EL (cell line): Measurements from ENCODE around the gene PRG2.
"Not testable (repeated sequence)": the region's sequence is repeated elsewhere in the genome, so short reads cannot be mapped to it uniquely, and the experiment has no call there.

ENCODE experiments used
- DNase-seq: peaks from one replicate; pipeline ENCODE4 v3.0.0-alpha.2; 2016

The PRG2 gene

DNA sequence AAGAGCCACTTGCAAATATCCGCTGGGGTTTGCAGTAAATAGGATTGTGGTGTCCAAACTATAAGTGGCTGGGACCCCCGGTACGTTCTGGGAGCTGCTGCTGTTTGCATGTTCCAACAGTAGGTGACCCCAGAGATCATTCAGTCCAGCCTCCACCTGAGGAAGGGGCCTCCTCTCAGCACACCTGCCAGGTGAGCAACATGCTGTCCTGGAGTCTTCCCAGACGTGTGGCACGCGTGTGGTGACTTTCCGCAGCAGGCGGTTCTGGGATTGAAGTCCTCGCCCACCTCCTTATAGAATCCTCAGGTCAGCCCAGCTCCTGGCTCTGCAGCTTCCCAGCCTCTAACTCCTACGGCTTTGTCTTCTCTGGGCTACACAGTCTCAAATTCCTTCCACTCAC lies 45.6 kb downstream of the PRG2 start:
- no peak for DNase-seq

DNA sequence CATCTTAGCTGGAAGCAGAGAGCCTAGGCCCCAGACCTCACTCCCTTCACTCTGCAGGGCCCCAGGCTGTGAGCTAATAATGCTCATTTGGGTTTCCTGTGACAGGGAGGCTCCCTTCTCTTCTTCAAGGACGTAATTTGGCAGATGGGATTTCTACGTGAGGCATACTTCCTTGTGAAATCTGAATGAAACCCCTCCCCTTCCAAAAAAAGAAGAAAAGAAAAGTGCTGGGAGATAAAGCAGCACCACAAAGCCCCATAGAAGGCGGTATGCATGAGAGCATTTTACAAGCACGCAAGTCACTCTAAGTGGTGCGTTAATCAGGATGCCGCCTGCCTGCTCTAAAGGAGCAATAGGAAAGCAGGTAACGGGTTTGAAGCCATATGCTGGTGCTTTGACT lies 46.6 kb downstream of the PRG2 start:
- no peak for DNase-seq

DNA sequence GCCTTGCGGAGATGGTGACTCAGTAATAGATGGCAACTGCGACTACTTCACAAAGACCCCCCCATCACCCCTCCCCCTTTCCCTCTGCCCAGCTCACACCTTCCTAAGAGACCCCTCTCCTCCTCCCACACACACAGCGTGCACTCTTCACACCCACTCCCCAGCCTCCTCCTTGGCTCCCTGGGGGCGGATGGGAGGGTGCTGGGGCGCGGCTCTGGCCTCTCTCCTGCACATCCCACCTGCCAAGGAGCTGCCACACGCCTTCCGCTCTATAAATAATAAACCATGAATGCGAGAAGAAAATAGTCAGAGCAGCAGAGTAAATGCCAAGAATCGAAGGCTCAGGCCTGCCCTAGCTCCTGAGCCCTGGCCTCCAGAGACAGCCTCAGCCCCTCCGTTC lies 47.7 kb downstream of the PRG2 start:
- no peak for DNase-seq

DNA sequence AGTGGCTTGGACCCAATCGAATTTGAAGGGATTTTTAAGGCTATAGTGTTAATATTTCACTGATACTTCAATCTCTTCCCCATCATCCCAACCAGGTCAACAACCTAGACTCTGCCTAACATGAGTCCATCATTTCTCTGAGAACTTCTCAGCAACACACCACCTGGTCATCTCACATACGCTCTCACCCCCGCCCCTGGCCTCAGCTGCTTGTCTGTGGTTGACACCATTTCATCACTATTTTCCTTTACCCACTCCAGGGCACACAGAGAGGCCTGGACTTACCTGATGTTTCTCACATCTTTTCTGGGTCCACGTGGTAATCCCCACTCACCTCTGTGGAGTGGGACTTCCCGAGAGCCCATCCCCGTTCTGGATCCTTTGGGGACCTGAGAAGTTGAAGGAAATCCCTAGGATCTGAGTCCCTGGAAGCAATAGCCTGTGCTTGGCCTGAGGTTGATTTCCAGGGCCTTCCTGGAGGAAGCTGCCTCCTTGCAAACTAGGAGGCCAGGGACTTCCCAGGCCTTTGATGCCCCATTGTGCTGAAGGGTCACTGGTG lies 49.1 kb downstream of the PRG2 start:
- DNase-seq, result no peak

DNA sequence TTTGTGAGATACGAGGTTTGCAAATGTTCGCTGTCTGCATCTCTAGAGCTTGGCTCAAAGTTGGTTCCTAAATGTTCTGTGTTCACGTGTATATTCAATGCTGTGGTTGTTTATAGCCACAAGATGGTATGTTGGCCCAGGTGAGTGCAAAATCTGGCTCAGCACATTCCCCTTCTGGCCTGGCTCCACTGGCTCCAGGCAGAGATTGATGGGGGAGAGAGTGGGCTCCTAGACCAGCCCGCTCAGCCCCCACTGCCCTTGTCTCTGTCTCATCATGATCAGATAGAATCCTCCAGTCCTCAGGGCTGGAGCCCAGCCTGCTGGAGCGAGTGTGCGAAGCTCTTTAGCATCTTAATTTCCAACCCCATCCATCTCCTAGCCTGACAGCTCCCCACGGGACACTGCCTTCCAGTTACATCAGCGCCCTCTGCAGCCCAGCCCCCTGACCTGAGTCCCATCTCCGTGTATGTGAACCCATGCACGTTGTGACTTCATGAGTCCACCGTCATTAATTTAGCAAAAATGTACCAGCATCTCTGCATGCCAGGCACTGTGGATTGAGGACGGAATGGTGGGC lies 50.3 kb downstream of the PRG2 start:
- DNase-seq, result peak; percentile 40

DNA sequence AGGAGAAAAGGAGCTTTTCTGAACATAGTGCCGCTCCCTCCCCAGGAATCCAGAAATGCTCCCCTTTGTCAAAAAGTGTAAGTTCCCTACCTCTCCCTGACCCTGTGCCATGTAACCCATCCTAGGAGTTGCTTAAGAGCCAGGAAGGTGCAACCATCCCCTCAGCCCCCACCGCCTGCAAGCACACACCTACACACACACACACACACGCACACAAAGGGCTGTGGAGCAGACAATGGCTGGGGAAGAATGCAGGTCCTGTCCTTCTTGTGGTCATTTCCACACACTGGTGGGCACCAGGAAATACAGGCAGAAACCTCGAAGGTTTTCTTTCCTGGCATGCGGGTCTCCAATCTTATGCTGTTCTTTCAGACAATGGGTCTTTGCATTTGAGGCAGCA lies 51.1 kb downstream of the PRG2 start:
- DNase-seq, result no peak

DNA sequence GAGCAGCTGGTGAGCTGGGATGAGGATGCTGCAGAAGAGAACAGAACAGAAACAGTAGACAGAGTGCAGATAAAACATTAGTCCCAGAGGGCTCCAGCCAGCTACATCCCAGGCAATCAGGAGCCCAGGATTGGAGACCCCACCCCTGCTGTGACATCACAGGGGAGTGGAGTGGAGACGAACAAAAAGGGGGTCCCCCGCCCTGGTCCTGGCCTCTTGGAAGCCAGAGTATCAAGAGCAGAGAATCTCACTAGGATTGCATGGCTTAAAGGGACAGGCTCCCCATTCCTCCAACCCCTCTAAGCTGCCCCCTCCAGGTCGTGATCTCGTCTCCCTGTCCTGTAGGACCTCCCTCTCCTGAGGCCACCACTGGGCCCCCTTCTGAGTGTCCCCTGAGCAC lies 52.3 kb downstream of the PRG2 start, which contains the start of gene P2RX3:
P2RX3 (plus strand) TSS at position 211 of the 400 bp plus-strand sequence. CDS start 199 bp downstream, outside the sequence.
- no peak for DNase-seq

DNA sequence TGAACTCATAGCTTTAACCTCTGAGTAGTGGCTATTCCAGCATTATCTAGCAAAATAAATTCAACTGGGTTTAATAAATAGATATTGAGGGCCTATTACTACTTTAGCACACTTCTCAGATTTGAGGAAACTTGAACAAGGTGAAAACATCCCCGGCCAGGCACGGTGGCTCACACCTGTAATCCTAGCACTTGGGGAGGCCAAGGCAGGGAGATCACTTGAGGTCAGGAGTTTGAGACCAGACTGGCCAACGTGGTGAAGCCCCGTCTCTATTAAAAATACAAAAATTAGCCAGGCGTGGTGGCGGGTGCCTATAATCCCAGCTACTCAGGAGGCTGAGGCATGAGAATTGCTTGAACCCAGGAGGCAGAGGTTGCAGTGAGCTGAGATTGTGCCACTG lies 53.6 kb downstream of the PRG2 start:
- DNase-seq, result not testable (repeated sequence)
